ENCODE data around the gene KPNA4.

KPNA4 gene

GRCh38 chr3:160447544-160447943, 117.8 kb downstream of the KPNA4 start:
- no peak for DNase-seq

- DNase-seq = no peak
Measured at GRCh38 chr3:160446522-160447056, 118.8 kb downstream of the KPNA4 start.

- DNase-seq = no peak
Measured at GRCh38 chr3:160445854-160446253, 119.5 kb downstream of the KPNA4 start.

Data from activated naive CD4-positive, alpha-beta T cell treated with Interleukin-2 at 50 U/mL for 16 hours (primary cell).